SK-N-SH (cell line): Measurements from ENCODE around the gene PPHLN1. TPM values are rescaled to one million over a fixed set of nuclear protein-coding genes. Genes with fewer than 3 reads are reported as not detected.

ENCODE experiments used
- CTCF ChIA-PET: fragments of 300-600, 350-600 bp; formaldehyde crosslinking; extraction: SDS; loops from one replicate; lab custom pipeline; 2021; lab: Yijun Ruan, JAX
- POLR2A ChIA-PET: fragments of 350-600 bp; sonication (Branson Sonifier 250); formaldehyde crosslinking; extraction: SDS; loops from one replicate; lab custom pipeline; 2020; ENCODE audit warnings: antibody characterized with exemption, inconsistent platforms; lab: Yijun Ruan, JAX
- DNase-seq: peaks from one replicate; pipeline ENCODE4 v3.0.0; 2012
- H2AFZ ChIP-seq: fragments of 200-600 bp; sonication (generic); 2 replicates; pipeline ENCODE4 v1.8.1; 2016; ENCODE audit warnings: antibody characterized with exemption, mild to moderate bottlenecking, low read depth
- H3F3A ChIP-seq: fragments of 200-600 bp; sonication (generic); replicated peaks from 2 replicates; pipeline ENCODE3; 2016; ENCODE audit warnings: antibody characterized with exemption, mild to moderate bottlenecking; ENCODE audit not compliant: insufficient read depth
- H3K27ac ChIP-seq, 2 experiments: fragments of 200-500 bp in 1 of 2; fragments of 200-600 bp in 1 of 2; sonication (Bioruptor generic) in 1 of 2; sonication (generic), shearing (Covaris generic) in 1 of 2; 2 replicates each; pipeline versions ENCODE4 v1.5.1 to v1.6.1; 2014 to 2016; ENCODE audit warnings: low read depth in 2 of 2, inconsistent platforms in 1 of 2, low read length in 1 of 2, mild to moderate bottlenecking in 1 of 2, mixed read lengths in 1 of 2
- H3K27me3 ChIP-seq: fragments of 200-600 bp; sonication (generic), shearing (Covaris generic); 2 replicates; pipeline ENCODE4 v1.6.1; 2016; ENCODE audit warnings: mixed run types; ENCODE audit not compliant: insufficient read depth
- H3K36me3 ChIP-seq, 2 experiments: fragments of 200-500 bp in 1 of 2; fragments of 200-600 bp in 1 of 2; sonication (Bioruptor generic) in 1 of 2; sonication (generic) in 1 of 2; replicated peaks in 1 of 2; 2 replicates each; pipeline versions ENCODE3 to v1.5.1; 2014 to 2016; ENCODE audit warnings: low read length in 1 of 2, mild to moderate bottlenecking in 1 of 2; ENCODE audit not compliant: insufficient read depth in 2 of 2, control insufficient read depth in 1 of 2
- H3K4me1 ChIP-seq, 2 experiments: fragments of 200-500 bp in 1 of 2; fragments of 200-600 bp in 1 of 2; sonication (Bioruptor generic) in 1 of 2; sonication (generic), shearing (Covaris generic) in 1 of 2; 2 replicates each; pipeline versions ENCODE4 v1.5.1 to v1.6.1; 2014 to 2016; ENCODE audit warnings: low read depth in 1 of 2, low read length in 1 of 2, mixed run types in 1 of 2; ENCODE audit not compliant: insufficient read depth in 2 of 2, control insufficient read depth in 1 of 2
- H3K4me2 ChIP-seq: fragments of 200-600 bp; sonication (generic), shearing (Covaris generic); 2 replicates; pipeline ENCODE4 v1.6.1; 2017; ENCODE audit warnings: mixed run types
- H3K4me3 ChIP-seq, 2 experiments: fragments of 200-500 bp in 1 of 2; fragments of 200-600 bp in 1 of 2; sonication (Bioruptor generic) in 1 of 2; sonication (generic), shearing (Covaris generic) in 1 of 2; 2 replicates each; pipeline versions ENCODE4 v1.5.1 to v1.8.1; 2014 to 2016; ENCODE audit warnings: low read depth in 2 of 2, inconsistent platforms in 1 of 2, low read length in 1 of 2, mild to moderate bottlenecking in 1 of 2, mixed read lengths in 1 of 2, moderate library complexity in 1 of 2
- H3K79me2 ChIP-seq: fragments of 200-600 bp; sonication (generic); 2 replicates; pipeline ENCODE4 v1.8.1; 2017; ENCODE audit warnings: mild to moderate bottlenecking; ENCODE audit not compliant: insufficient read depth
- H3K9ac ChIP-seq: fragments of 200-600 bp; sonication (generic); 2 replicates; pipeline ENCODE4 v1.6.1; 2017; ENCODE audit warnings: mixed run types
- H3K9me2 ChIP-seq: fragments of 200-600 bp; sonication (generic); 2 replicates; pipeline ENCODE4 v1.6.1; 2017; ENCODE audit warnings: mixed run types
- H3K9me3 ChIP-seq: fragments of 200-600 bp; sonication (generic); 2 replicates; pipeline ENCODE4 v1.6.1; 2017; ENCODE audit warnings: mixed run types, mild to moderate bottlenecking, moderate library complexity
- H4K20me1 ChIP-seq: fragments of 200-600 bp; sonication (generic); 2 replicates; pipeline ENCODE4 v1.6.1; 2017; ENCODE audit warnings: mild to moderate bottlenecking, mixed run types; ENCODE audit not compliant: insufficient read depth
- CHD2 ChIP-seq: fragments of 150-350 bp; IDR thresholded peaks from 2 replicates; pipeline ENCODE4 v1.6.1; 2018; ENCODE audit warnings: low read length; ENCODE audit not compliant: partially characterized antibody
- ELF1 ChIP-seq: IDR thresholded peaks from 2 replicates; pipeline ENCODE4 v1.4.0; 2012
- EP300 ChIP-seq, 2 experiments: IDR thresholded peaks; 2 replicates each; pipeline versions ENCODE4 v1.4.0 to v1.6.1; 2012; ENCODE audit warnings: borderline replicate concordance in 1 of 2, low read depth in 1 of 2, low read length in 1 of 2
- FOSL2 ChIP-seq: IDR thresholded peaks from 2 replicates; pipeline ENCODE4 v1.4.0; 2012; ENCODE audit warnings: low read depth, mild to moderate bottlenecking, moderate library complexity, borderline replicate concordance
- FOXJ3 ChIP-seq: sonication (generic); formaldehyde crosslinking; IDR thresholded peaks from 2 replicates; pipeline ENCODE4 v1.5.1; 2020; ENCODE audit warnings: mild to moderate bottlenecking, missing genetic modification reagents
- GATA2 ChIP-seq: sonication (generic); formaldehyde crosslinking; IDR thresholded peaks from 2 replicates; pipeline ENCODE4 v1.5.0; 2020; ENCODE audit warnings: mild to moderate bottlenecking, missing genetic modification reagents
- IRF3 ChIP-seq: fragments of 150-350 bp; IDR thresholded peaks from 2 replicates; pipeline ENCODE4 v1.6.1; 2016; ENCODE audit warnings: mild to moderate bottlenecking, low read depth, low read length
- JUND ChIP-seq: IDR thresholded peaks from 2 replicates; pipeline ENCODE4 v1.4.0; 2012
- MEF2A ChIP-seq: IDR thresholded peaks from 2 replicates; pipeline ENCODE4 v1.4.0; 2012; ENCODE audit warnings: low read depth, borderline replicate concordance
- MXI1 ChIP-seq: IDR thresholded peaks from 2 replicates; pipeline ENCODE4 v1.6.1; 2012; ENCODE audit warnings: mild to moderate bottlenecking, low read depth, low read length, improper control_type of control experiment
- PBX3 ChIP-seq: IDR thresholded peaks from 2 replicates; pipeline ENCODE4; 2012
- RAD21 ChIP-seq: IDR thresholded peaks from 2 replicates; pipeline ENCODE4 v1.6.1; 2012; ENCODE audit warnings: mild to moderate bottlenecking, low read length
- REST ChIP-seq: IDR thresholded peaks from 2 replicates; pipeline ENCODE4 v1.6.1; 2012; ENCODE audit warnings: mild to moderate bottlenecking, low read depth, low read length, moderate library complexity
- SMC3 ChIP-seq: IDR thresholded peaks from 2 replicates; pipeline ENCODE4 v1.6.1; 2012; ENCODE audit warnings: low read depth, low read length, improper control_type of control experiment
- TAF1 ChIP-seq: IDR thresholded peaks from 2 replicates; pipeline ENCODE4 v1.6.1; 2012; ENCODE audit warnings: low read depth, mild to moderate bottlenecking, low read length, moderate library complexity, borderline replicate concordance
- YY1 ChIP-seq: IDR thresholded peaks from 2 replicates; pipeline ENCODE4 v1.4.0; 2012; ENCODE audit warnings: low read depth, mild to moderate bottlenecking
- WGBS: methylation state at CpG from one replicate; pipeline ENCODE4 v1.1.6; 2017; ENCODE audit warnings: low lambda C conversion rate; 5-methylcytosine and 5-hydroxymethylcytosine counted together
- polyA plus RNA-seq, 3 experiments: library from polyadenylated mRNA; depleted of rRNA; stranded (reverse); fragments of >200 nt; gene quantifications; 2 replicates each; pipeline ENCODE4 v1.2.3, GENCODE V29; 2012

Gene PPHLN1
- polyA plus RNA-seq, 1 of the 3 experiments (the other 2 are of a cell fraction) = 55.4 TPM

- H3K36me3 ChIP-seq = peaks cover 20% of the 10 kb centered on the region in 2 experiments
- no peak for DNase-seq
- no peaks in the 10 kb centered on the region for H3K4me1 ChIP-seq
- no peak overlapping the region for H3K4me3 ChIP-seq
- no peaks in the 10 kb centered on the region for H3K9me3 ChIP-seq
- H3K27me3 ChIP-seq = no peaks in the 10 kb centered on the region
- H3K4me2 ChIP-seq = no peak overlapping the region
- H3K9ac ChIP-seq = no peak overlapping the region
- POLR2A ChIA-PET = no interaction called here
- 96% methylated on average over 2 of the region's 2 CpGs for WGBS
- H4K20me1 ChIP-seq = peaks cover 24% of the 10 kb centered on the region; the same call in 1 of the 2 replicates
- no peak for TF ChIP-seq MXI1
- no peak for TF ChIP-seq TAF1
- TF ChIP-seq JUND = no peak
- TF ChIP-seq PBX3 = no peak
- no peak for TF ChIP-seq ELF1
- no peak for TF ChIP-seq MEF2A
- TF ChIP-seq CHD2 = no peak
- no peak for TF ChIP-seq EP300 (IDR thresholded peaks at IDR 0.05; ENCODE audit: borderline replicate concordance in 1 of 2, low read depth in 1 of 2, low read length in 1 of 2)
- no peak for TF ChIP-seq GATA2
- CTCF ChIA-PET = interaction anchor here (2.6 kb wide), 1 partner anchor 10 kb away, joined by 9 read pairs; no protein-coding TSS in a partner anchor
- H3K9me2 ChIP-seq = no peaks in the 10 kb centered on the region
- peaks cover 89% of the 10 kb centered on the region for H3K79me2 ChIP-seq
- no peak overlapping the region for H3K27ac ChIP-seq
- no peak overlapping the region for H2AFZ ChIP-seq
- no peaks in the 10 kb centered on the region for H3F3A ChIP-seq
Measured at GRCh38 chr12:42342028-42342427, 16.1 kb downstream of the PPHLN1 start.

- no peaks in the 10 kb centered on the region for H3K4me1 ChIP-seq
- TF ChIP-seq CHD2 (no peak), ELF1 (no peak), RAD21 (no peak), FOXJ3 (CRISPR knock-in tag) (no peak), REST (no peak), PBX3 (no peak), MXI1 (no peak), MEF2A (no peak), YY1 (no peak), SMC3 (no peak), IRF3 (no peak), FOSL2 (no peak)
- H3K27me3 ChIP-seq = no peaks in the 10 kb centered on the region
- H3K79me2 ChIP-seq = peaks cover 90% of the 10 kb centered on the region
- H3K4me2 ChIP-seq = no peak overlapping the region
- CTCF ChIA-PET = no interaction called here
- 63% methylated on average over 3 of the region's 3 CpGs for WGBS
- no peaks in the 10 kb centered on the region for H3K9me2 ChIP-seq
- no peak overlapping the region for H3K9ac ChIP-seq
- no peaks in the 10 kb centered on the region for H3K9me3 ChIP-seq
- H2AFZ ChIP-seq = no peak overlapping the region
- peaks cover 16 to 18% of the 10 kb centered on the region in 2 experiments for H3K36me3 ChIP-seq
- H3F3A ChIP-seq = no peaks in the 10 kb centered on the region
- POLR2A ChIA-PET = no interaction called here
- peaks cover 19% of the 10 kb centered on the region; the same call in 1 of the 2 replicates for H4K20me1 ChIP-seq
- no peak overlapping the region for H3K27ac ChIP-seq
- no peak overlapping the region for H3K4me3 ChIP-seq
- DNase-seq = no peak
Measured at GRCh38 chr12:42343721-42344120, 17.8 kb downstream of the PPHLN1 start.
